Right renal cortex interstitium (tissue), 3 donors: ENCODE data around the gene MARK3. TPM values are rescaled to one million over a fixed set of nuclear protein-coding genes. Genes with fewer than 3 reads are reported as not detected.
"Not testable (repeated sequence)": the region's sequence is repeated elsewhere in the genome, so short reads cannot be mapped to it uniquely, and the experiment has no call there.

Experiments
- DNase-seq, 3 donors: peaks; one replicate each; pipeline ENCODE4 v3.0.0-alpha.2; 2013; ENCODE audit warnings: low read depth in 3 of 3, low spot score in 2 of 3
- polyA plus RNA-seq, 3 donors: library from polyadenylated mRNA; unstranded; fragments of 120-200 nt; gene quantifications; one replicate each; pipeline ENCODE4 v1.2.1, GENCODE V29; 2013; ENCODE audit not compliant: insufficient read length in 3 of 3

The MARK3 gene
- polyA plus RNA-seq, 3 donors, result 87.3 to 99.0 (median 97.8) TPM

GRCh38 chr14:103521951-103522563 lies 136.8 kb downstream of the MARK3 start:
- DNase-seq, result no peak

GRCh38 chr14:103522649-103523574 lies 137.7 kb downstream of the MARK3 start, which contains the start of gene CKB:
TSS of gene CKB (minus strand) at chr14:103522830. CDS start at chr14:103522493, 337 bp downstream.
- no peak for DNase-seq

GRCh38 chr14:103523575-103523954 lies 138.3 kb downstream of the MARK3 start:
- no peak for DNase-seq

GRCh38 chr14:103524002-103524935 lies 139.1 kb downstream of the MARK3 start:
- no peak for DNase-seq

- not testable (repeated sequence) for DNase-seq
Observed at GRCh38 chr14:103525430-103526246, 140.4 kb downstream of the MARK3 start.

- no peak for DNase-seq
Observed at GRCh38 chr14:103526247-103526913, 141.2 kb downstream of the MARK3 start.

- DNase-seq, result no peak
Observed at GRCh38 chr14:103526914-103527248, 141.7 kb downstream of the MARK3 start.

GRCh38 chr14:103527408-103528145 lies 142.4 kb downstream of the MARK3 start:
- DNase-seq, result no peak

- no peak for DNase-seq
Observed at GRCh38 chr14:103528146-103528586, 143.0 kb downstream of the MARK3 start.

GRCh38 chr14:103528587-103529382 lies 143.6 kb downstream of the MARK3 start, which contains the start of gene TRMT61A:
TSS of gene TRMT61A (plus strand) at chr14:103529196. CDS start at chr14:103529979, 783 bp downstream.
- peak in 2 of 3 donors; percentile 73 to 79 for DNase-seq

- no peak for DNase-seq
Observed at GRCh38 chr14:103529383-103530365, 144.5 kb downstream of the MARK3 start.

GRCh38 chr14:103530390-103530789 lies 145.2 kb downstream of the MARK3 start:
- no peak for DNase-seq

GRCh38 chr14:103530831-103531230 lies 145.6 kb downstream of the MARK3 start:
- no peak for DNase-seq

- no peak for DNase-seq
Observed at GRCh38 chr14:103531421-103532215, 146.4 kb downstream of the MARK3 start.

- DNase-seq, result no peak
Observed at GRCh38 chr14:103532216-103533136, 147.3 kb downstream of the MARK3 start.
